Measurements from ENCODE around the gene KDM2B.

Gene KDM2B

GRCh38 chr12:121525411-121525810 lies 55.4 kb downstream of the KDM2B start:
- no peak for DNase-seq

GRCh38 chr12:121524196-121524916 lies 56.5 kb downstream of the KDM2B start:
- peak; percentile 28 to 45 for DNase-seq

- DNase-seq, result peak; percentile 8 to 35
Measured at GRCh38 chr12:121523741-121524140, 57.1 kb downstream of the KDM2B start.

GRCh38 chr12:121522971-121523370 lies 57.9 kb downstream of the KDM2B start:
- DNase-seq, result no peak

- DNase-seq, result no peak
Measured at GRCh38 chr12:121520586-121521086, 60.2 kb downstream of the KDM2B start.

- DNase-seq, result no peak
Measured at GRCh38 chr12:121520119-121520518, 60.7 kb downstream of the KDM2B start.

- DNase-seq, result no peak
Measured at GRCh38 chr12:121519227-121519626, 61.6 kb downstream of the KDM2B start.

- DNase-seq, result no peak
Measured at GRCh38 chr12:121518656-121519055, 62.2 kb downstream of the KDM2B start.

- no peak for DNase-seq
Measured at GRCh38 chr12:121516437-121517011, 64.3 kb downstream of the KDM2B start.

GRCh38 chr12:121515615-121516014 lies 65.2 kb downstream of the KDM2B start:
- no peak for DNase-seq

- no peak for DNase-seq
Measured at GRCh38 chr12:121514184-121514742, 66.6 kb downstream of the KDM2B start.

GRCh38 chr12:121513464-121514183 lies 67.2 kb downstream of the KDM2B start:
- no peak for DNase-seq

GRCh38 chr12:121512561-121512960 lies 68.3 kb downstream of the KDM2B start:
- DNase-seq, result no peak

- DNase-seq, result no peak
Measured at GRCh38 chr12:121511916-121512315, 68.9 kb downstream of the KDM2B start.

- DNase-seq, result no peak
Measured at GRCh38 chr12:121509339-121509738, 71.5 kb downstream of the KDM2B start.

- no peak for DNase-seq
Measured at GRCh38 chr12:121508533-121508932, 72.3 kb downstream of the KDM2B start.

GRCh38 chr12:121507984-121508383 lies 72.8 kb downstream of the KDM2B start:
- DNase-seq, result no peak

GRCh38 chr12:121507245-121507644 lies 73.6 kb downstream of the KDM2B start:
- no peak for DNase-seq

- no peak for DNase-seq
Measured at GRCh38 chr12:121505513-121505912, 75.3 kb downstream of the KDM2B start.

GRCh38 chr12:121504505-121504904 lies 76.3 kb downstream of the KDM2B start:
- no peak for DNase-seq

- DNase-seq, result no peak
Measured at GRCh38 chr12:121503395-121503794, 77.4 kb downstream of the KDM2B start.

- no peak for DNase-seq
Measured at GRCh38 chr12:121501946-121502345, 78.9 kb downstream of the KDM2B start.
